ENCODE results near the gene AFG1L.

AFG1L gene

GRCh38 chr6:108331982-108332381 lies 37.1 kb downstream of the AFG1L start:
- no peak overlapping the region for H3K9ac ChIP-seq (ENCODE audit: low read depth, low read length, poor library complexity, severe bottlenecking)
- no peaks in the 10 kb centered on the region for H3K27me3 ChIP-seq (ENCODE audit: insufficient read depth, low read length, poor library complexity, severe bottlenecking)
- no peak overlapping the region for H3K4me2 ChIP-seq (ENCODE audit: low read depth, low read length, poor library complexity, severe bottlenecking)
- H3F3A ChIP-seq (ENCODE audit: low read depth), result no peaks in the 10 kb centered on the region
- no peaks in the 10 kb centered on the region for H3K9me2 ChIP-seq (replicated peaks; ENCODE audit: low read depth, low read length)
- H3K36me3 ChIP-seq (ENCODE audit: insufficient read depth, low read length), result peaks cover 3% of the 10 kb centered on the region; the same call in 1 of the 2 replicates
- H3K4me1 ChIP-seq (ENCODE audit: insufficient read depth, low read length, poor library complexity, severe bottlenecking), result no peaks in the 10 kb centered on the region
- H3K9me3 ChIP-seq (ENCODE audit: insufficient read depth, low read depth, low read length), result no peaks in the 10 kb centered on the region
- no peaks in the 10 kb centered on the region for H4K20me1 ChIP-seq (ENCODE audit: insufficient read depth, low read length, poor library complexity, severe bottlenecking)
- no peaks in the 10 kb centered on the region for H3K79me2 ChIP-seq (ENCODE audit: insufficient read depth, low read length)
- no peak overlapping the region for H2AFZ ChIP-seq (ENCODE audit: low read length)
- TF ChIP-seq EZH2phosphoT487 (IDR thresholded peaks at IDR 0.05; ENCODE audit: borderline replicate concordance), result no peak
- no peak for TF ChIP-seq CTCF (conservative IDR thresholded peaks at IDR 0.05; ENCODE audit: low read length)
- H3K4me3 ChIP-seq (ENCODE audit: low read length, poor library complexity, severe bottlenecking), result no peak overlapping the region

- Histone ChIP-seq H3K4me1 (ENCODE audit: insufficient read depth, low read length, poor library complexity, severe bottlenecking) (no peaks in the 10 kb centered on the region), H3K4me2 (ENCODE audit: low read depth, low read length, poor library complexity, severe bottlenecking) (no peak overlapping the region), H3K9ac (ENCODE audit: low read depth, low read length, poor library complexity, severe bottlenecking) (no peak overlapping the region), H3K9me2 (replicated peaks; ENCODE audit: low read depth, low read length) (no peaks in the 10 kb centered on the region), H4K20me1 (ENCODE audit: insufficient read depth, low read length, poor library complexity, severe bottlenecking) (no peaks in the 10 kb centered on the region), H3K36me3 (ENCODE audit: insufficient read depth, low read length) (no peaks in the 10 kb centered on the region), H3K27me3 (ENCODE audit: insufficient read depth, low read length, poor library complexity, severe bottlenecking) (no peaks in the 10 kb centered on the region), H2AFZ (ENCODE audit: low read length) (no peak overlapping the region), H3K79me2 (ENCODE audit: insufficient read depth, low read length) (no peaks in the 10 kb centered on the region), H3K9me3 (ENCODE audit: insufficient read depth, low read depth, low read length) (no peaks in the 10 kb centered on the region), H3F3A (ENCODE audit: low read depth) (no peaks in the 10 kb centered on the region), H3K4me3 (ENCODE audit: low read length, poor library complexity, severe bottlenecking) (no peak overlapping the region)
- TF ChIP-seq CTCF (conservative IDR thresholded peaks at IDR 0.05; ENCODE audit: low read length), result no peak
- TF ChIP-seq EZH2phosphoT487 (IDR thresholded peaks at IDR 0.05; ENCODE audit: borderline replicate concordance), result no peak
These were observed 42.1 kb downstream of the AFG1L start for GRCh38 chr6:108336971-108337370.

- Histone ChIP-seq H4K20me1 (ENCODE audit: insufficient read depth, low read length, poor library complexity, severe bottlenecking) (no peaks in the 10 kb centered on the region), H3K4me2 (ENCODE audit: low read depth, low read length, poor library complexity, severe bottlenecking) (no peak overlapping the region), H3K9ac (ENCODE audit: low read depth, low read length, poor library complexity, severe bottlenecking) (no peak overlapping the region), H3K9me3 (ENCODE audit: insufficient read depth, low read depth, low read length) (no peaks in the 10 kb centered on the region), H2AFZ (ENCODE audit: low read length) (no peak overlapping the region), H3F3A (ENCODE audit: low read depth) (no peaks in the 10 kb centered on the region), H3K27me3 (ENCODE audit: insufficient read depth, low read length, poor library complexity, severe bottlenecking) (no peaks in the 10 kb centered on the region), H3K36me3 (ENCODE audit: insufficient read depth, low read length) (no peaks in the 10 kb centered on the region), H3K9me2 (replicated peaks; ENCODE audit: low read depth, low read length) (no peaks in the 10 kb centered on the region), H3K79me2 (ENCODE audit: insufficient read depth, low read length) (no peaks in the 10 kb centered on the region), H3K4me3 (ENCODE audit: low read length, poor library complexity, severe bottlenecking) (no peak overlapping the region), H3K4me1 (ENCODE audit: insufficient read depth, low read length, poor library complexity, severe bottlenecking) (no peaks in the 10 kb centered on the region)
- TF ChIP-seq EZH2phosphoT487 (IDR thresholded peaks at IDR 0.05; ENCODE audit: borderline replicate concordance) (no peak), CTCF (conservative IDR thresholded peaks at IDR 0.05; ENCODE audit: low read length) (no peak)
These were observed 42.9 kb downstream of the AFG1L start for GRCh38 chr6:108337721-108338120.

Data from Loucy (cell line).